A549 treated with AZD9567 at 1 μM for 4 hours (cell line): ENCODE results near the gene IL36B. TPM values are rescaled to one million over a fixed set of nuclear protein-coding genes. Genes with fewer than 3 reads are reported as not detected.

Source experiments
- total RNA-seq: library from RNA; stranded (reverse); fragments of 200-300 nt; extraction: Qiagen RNA extraction; gene quantifications from 5 replicates; pipeline ENCODE4 v1.2.3, GENCODE V29; 2022; ENCODE audit not compliant: insufficient read depth

IL36B gene
- total RNA-seq = 0.10 to 0.17 TPM (median 0.15 TPM) in 3 of 5 replicates, not detected in the others

GRCh38 chr2:113052396-113052917, at the start of gene IL36B:
TSS of gene IL36B (minus strand) at chr2:113052867.

GRCh38 chr2:113067681-113068080, 15.0 kb upstream of the IL36B start, which contains the start of gene IL1F10:
TSS of gene IL1F10 (plus strand) at chr2:113067970. CDS start at chr2:113072739, 4,769 bp downstream.

GRCh38 chr2:113058998-113059960, 6.6 kb upstream of the IL36B start, which contains the start of gene IL36RN:
TSS of gene IL36RN (plus strand) at chr2:113059198. CDS start at chr2:113059439, 241 bp downstream.

GRCh38 chr2:113005030-113005509, 47.6 kb downstream of the IL36B start, which contains the start of gene IL36A:
TSS of gene IL36A (plus strand) at chr2:113005459. CDS start at chr2:113005872, 413 bp downstream.

GRCh38 chr2:112977559-112978056, 75.1 kb downstream of the IL36B start, which contains the start of gene IL36G:
TSS of gene IL36G (plus strand) at chr2:112978006. CDS start at chr2:112978639, 633 bp downstream.

Other genes starting within 250 kb of the IL36B start
- gene IL1B, start 216.1 kb downstream of the IL36B start, total RNA-seq = 0.08 to 0.27 TPM (median 0.13 TPM) in 4 of 5 replicates, not detected in the other
- not detected in 5 replicates for gene IL37, start 141.7 kb downstream of the IL36B start, total RNA-seq
- gene IL36G, start 74.9 kb downstream of the IL36B start, total RNA-seq = 0.16 TPM in 1 of 5 replicates, not detected in the others
- gene IL36A, start 47.4 kb downstream of the IL36B start, total RNA-seq = not detected in 5 replicates
- 0.02 TPM in 1 of 5 replicates, not detected in the others for gene IL36RN, start 6.3 kb upstream of the IL36B start, total RNA-seq
- gene IL1F10, start 15.1 kb upstream of the IL36B start, total RNA-seq = not detected in 5 replicates
- 0.18 to 0.39 TPM (median 0.32 TPM) in 4 of 5 replicates, not detected in the other for gene IL1RN, start 74.7 kb upstream of the IL36B start, total RNA-seq
- gene PSD4, start 121.1 kb upstream of the IL36B start, total RNA-seq = 8.6 to 12.8 TPM (median 10.3 TPM) in 5 replicates
- gene PAX8, start 226.1 kb upstream of the IL36B start, total RNA-seq = 0.50 to 0.86 TPM (median 0.64 TPM) in 4 of 5 replicates, not detected in the other